Loucy (cell line): ENCODE data around the gene ANXA5.

ENCODE experiments used
- CTCF ChIP-seq: fragments of 200-600 bp; sonication (generic); conservative IDR thresholded peaks from 2 replicates; pipeline ENCODE4 v1.5.1; 2014; ENCODE audit warnings: mild to moderate bottlenecking, antibody characterized with exemption, low read length
- EZH2phosphoT487 ChIP-seq: fragments of 200-600 bp; IDR thresholded peaks from 2 replicates; pipeline ENCODE4 v1.6.1; 2018; ENCODE audit warnings: antibody characterized with exemption, mild to moderate bottlenecking, moderate library complexity, borderline replicate concordance

DNA sequence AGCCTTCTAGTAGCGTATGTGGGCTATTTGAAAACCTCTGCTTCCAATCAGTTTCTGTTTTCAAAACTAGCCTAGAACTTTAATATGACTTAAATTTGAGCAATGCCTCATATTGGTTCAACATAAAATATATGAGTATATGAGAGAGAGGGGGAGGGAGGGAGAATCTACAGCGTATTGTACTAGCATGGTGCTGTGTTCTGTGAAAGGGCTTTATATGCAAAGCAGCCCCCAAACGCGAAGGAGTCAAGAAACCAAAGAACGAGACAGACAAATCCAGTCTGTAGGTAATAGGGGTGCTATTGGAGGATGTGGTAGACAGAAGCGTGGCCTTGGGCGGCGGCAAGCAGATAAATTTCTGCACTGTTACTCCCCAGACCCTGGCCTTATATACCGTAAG is 784 bp upstream of the ANXA5 start:
- no peak for TF ChIP-seq CTCF
- TF ChIP-seq EZH2phosphoT487 = no peak
